PC-3 (cell line): ENCODE data around the gene RERE. TPM values are rescaled to one million over a fixed set of nuclear protein-coding genes. Genes with fewer than 3 reads are reported as not detected.

Experiments
- ATAC-seq: fragments of 200-7000 bp; cut with Tn5 transposase; 2 replicates; pipeline ENCODE4 v1.9.1; 2020; ENCODE audit warnings: mild to moderate bottlenecking, moderate library complexity
- BruUV-seq: library from RNA; stranded (reverse); fragments of 400-500 nt; replicated peaks from 2 replicates; lab custom pipeline; 2021; lab: Mats Ljungman, UMichigan
- CTCF ChIA-PET: fragments of 300-600 bp; sonication (Branson Sonifier 250); formaldehyde crosslinking; loops from one replicate; lab custom pipeline; 2022; ENCODE audit warnings: antibody characterized with exemption; lab: Charles Lee
- POLR2A ChIA-PET: fragments of 300-600 bp; sonication (Branson Sonifier 250); formaldehyde crosslinking; loops from one replicate; lab custom pipeline; 2022; ENCODE audit warnings: antibody characterized with exemption; ENCODE audit not compliant: unreplicated experiment; lab: Charles Lee
- DNase-seq: peaks from one replicate; pipeline ENCODE4 v3.0.0-alpha.2; 2015
- H2AFZ ChIP-seq: fragments of 300-600 bp; sonication (generic); 2 replicates; pipeline ENCODE4 v1.6.0; 2016; ENCODE audit warnings: antibody characterized with exemption, low read length
- H3F3A ChIP-seq: fragments of 300-600 bp; sonication (generic); one replicate; pipeline ENCODE4 v1.6.0; 2017; ENCODE audit warnings: antibody characterized with exemption, low read length, control low read depth, mild to moderate bottlenecking; ENCODE audit not compliant: unreplicated experiment
- H3K27ac ChIP-seq: fragments of 300-600 bp; sonication (generic); 2 replicates; pipeline ENCODE4 v1.5.1; 2016; ENCODE audit warnings: mild to moderate bottlenecking, low read length
- H3K27me3 ChIP-seq: fragments of 300-600 bp; sonication (generic); 2 replicates; pipeline ENCODE4 v1.6.1; 2016; ENCODE audit warnings: low read length, mixed read lengths
- H3K36me3 ChIP-seq: fragments of 300-600 bp; sonication (generic); 2 replicates; pipeline ENCODE4 v1.6.1; 2016; ENCODE audit warnings: low read depth, mixed run types, low read length, mixed read lengths
- H3K4me1 ChIP-seq: fragments of 300-600 bp; sonication (generic); 2 replicates; pipeline ENCODE4 v1.5.1; 2016; ENCODE audit warnings: low read length; ENCODE audit not compliant: insufficient read depth
- H3K4me2 ChIP-seq: fragments of 300-600 bp; sonication (generic); 2 replicates; pipeline ENCODE4 v1.6.0; 2016; ENCODE audit warnings: low read length
- H3K4me3 ChIP-seq: fragments of 300-600 bp; sonication (generic); 2 replicates; pipeline ENCODE4 v1.5.1; 2016; ENCODE audit warnings: mild to moderate bottlenecking, low read length, mixed read lengths
- H3K79me2 ChIP-seq: fragments of 300-600 bp; sonication (generic); 2 replicates; pipeline ENCODE4 v1.6.1; 2017; ENCODE audit warnings: low read length, mixed read lengths
- H3K9ac ChIP-seq: fragments of 300-600 bp; sonication (generic); 2 replicates; pipeline ENCODE4 v1.6.0; 2016; ENCODE audit warnings: mild to moderate bottlenecking, low read length
- H3K9me2 ChIP-seq: fragments of 300-600 bp; sonication (generic); replicated peaks from 2 replicates; pipeline ENCODE4 v1.6.1; 2016; ENCODE audit warnings: mixed run types, low read length, mixed read lengths
- H3K9me3 ChIP-seq: fragments of 300-600 bp; sonication (generic); 2 replicates; pipeline ENCODE4 v1.6.1; 2016; ENCODE audit warnings: low read length, mixed read lengths
- H4K20me1 ChIP-seq: fragments of 300-600 bp; sonication (generic); 2 replicates; pipeline ENCODE4 v1.6.1; 2016; ENCODE audit warnings: low read length, mixed read lengths
- CTCF ChIP-seq: fragments of 300-600 bp; sonication (generic); conservative IDR thresholded peaks from 2 replicates; pipeline ENCODE4 v1.5.1; 2017; ENCODE audit warnings: antibody characterized with exemption, low read depth, mild to moderate bottlenecking, low read length
- EZH2 ChIP-seq: fragments of 300-600 bp; sonication (generic); IDR thresholded peaks from one replicate; pipeline ENCODE4 v1.6.1; 2017; ENCODE audit warnings: antibody characterized with exemption, mild to moderate bottlenecking, low read length; ENCODE audit not compliant: unreplicated experiment
- EZH2phosphoT487 ChIP-seq: fragments of 300-600 bp; sonication (generic); IDR thresholded peaks from 2 replicates; pipeline ENCODE4 v1.6.1; 2018; ENCODE audit warnings: mild to moderate bottlenecking, antibody characterized with exemption, low read length, borderline replicate concordance
- intact Hi-C: fragments of 100-400 bp; cut with micrococcal nuclease; formaldehyde crosslinking; loops from 2 replicates; pipeline ENCODE4 v1.9.0; 2023
- total RNA-seq: library from RNA; depleted of rRNA; stranded (reverse); fragments of >200 nt; gene quantifications from 2 replicates; pipeline ENCODE4 v1.2.3, GENCODE V29; 2014

Gene RERE
- total RNA-seq, 1 experiment from 2014 or later, result 24.2 TPM

DNA sequence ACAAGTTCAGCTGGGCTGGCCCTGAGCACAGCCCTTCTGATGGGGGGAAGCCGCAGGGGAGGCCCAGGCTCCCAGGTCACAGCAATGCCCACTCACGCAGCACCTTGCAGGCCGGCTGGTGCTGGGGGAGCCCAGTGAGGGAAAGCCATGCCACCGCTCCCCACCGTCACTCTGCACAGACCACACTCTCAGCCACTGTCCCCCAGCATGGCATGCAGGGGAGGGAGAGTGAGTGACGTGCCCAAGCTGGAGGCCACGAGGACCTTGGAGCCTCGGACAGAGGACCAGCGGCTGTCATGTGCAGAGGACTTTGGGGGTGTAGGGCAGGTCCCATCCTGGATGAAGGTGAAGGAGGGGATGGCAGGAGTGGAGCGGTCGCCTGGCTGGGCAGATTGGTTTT is 474.4 kb downstream of the RERE start:
- no peaks in the 10 kb centered on the region for H3K79me2 ChIP-seq
- peak overlapping the region; percentile 78 for H3K4me2 ChIP-seq
- H3K27me3 ChIP-seq, result no peaks in the 10 kb centered on the region
- H3K9me3 ChIP-seq, result no peaks in the 10 kb centered on the region
- TSS peak; percentile 72 for BruUV-seq
- CTCF ChIA-PET, result interaction anchor here (0.8 to 1.2 kb wide), 5 partner anchors 24 to 368 kb away, joined by 3 to 7 read pairs (median 4); no protein-coding TSS in a partner anchor
- POLR2A ChIA-PET, result interaction anchor here (0.5 to 0.7 kb wide), 6 partner anchors 33 to 329 kb away, joined by 3 to 4 read pairs (median 3); no protein-coding TSS in a partner anchor
- intact Hi-C loops, result loop anchor here (1.0 kb wide), 1 partner anchor 368 kb away; no protein-coding TSS in a partner anchor
- ATAC-seq, result peak; percentile 34
- H3K4me1 ChIP-seq, result peaks cover 15% of the 10 kb centered on the region
- TF ChIP-seq EZH2 (no peak), EZH2phosphoT487 (no peak), CTCF (no peak)
- DNase-seq, result no peak
- no peaks in the 10 kb centered on the region for H3K9me2 ChIP-seq
- peak overlapping the region; percentile 71 for H2AFZ ChIP-seq
- no peak overlapping the region for H3K4me3 ChIP-seq
- H3K36me3 ChIP-seq, result no peaks in the 10 kb centered on the region
- H4K20me1 ChIP-seq, result no peaks in the 10 kb centered on the region
- H3K27ac ChIP-seq, result peak overlapping the region; percentile 87
- peak overlapping the region; percentile 68 for H3K9ac ChIP-seq
- H3F3A ChIP-seq, result no peaks in the 10 kb centered on the region

- CTCF ChIA-PET, result no interaction called here
These were observed 475.1 kb downstream of the RERE start for GRCh38 chr1:8342325-8342724.

More at GRCh38 chr1:8342325-8342724, 475.1 kb downstream of the RERE start:
- no peaks in the 10 kb centered on the region for H3F3A ChIP-seq
- intact Hi-C loops, result no loop called here
- H3K79me2 ChIP-seq, result no peaks in the 10 kb centered on the region
- H4K20me1 ChIP-seq, result no peaks in the 10 kb centered on the region
- no TSS peak for BruUV-seq
- no peak overlapping the region for H3K4me3 ChIP-seq
- H3K9me3 ChIP-seq, result no peaks in the 10 kb centered on the region
- H3K27me3 ChIP-seq, result no peaks in the 10 kb centered on the region
- H2AFZ ChIP-seq, result no peak overlapping the region
- POLR2A ChIA-PET, result interaction anchor here (0.6 kb wide), 1 partner anchor 328 kb away, joined by 4 read pairs; no protein-coding TSS in a partner anchor
- H3K27ac ChIP-seq, result no peak overlapping the region
- no peak overlapping the region for H3K4me2 ChIP-seq
- H3K9me2 ChIP-seq, result no peaks in the 10 kb centered on the region
- no peaks in the 10 kb centered on the region for H3K36me3 ChIP-seq
- TF ChIP-seq EZH2 (no peak), CTCF (no peak), EZH2phosphoT487 (no peak)
- no peak for ATAC-seq
- DNase-seq, result no peak
- no peak overlapping the region for H3K9ac ChIP-seq
- H3K4me1 ChIP-seq, result peaks cover 15% of the 10 kb centered on the region
